Stimulated activated CD8-positive, alpha-beta memory T cell treated with anti-CD3 and anti-CD28 coated beads, Interleukin-7, amount 100 ng/mL, for 24 hours (primary cell): Measurements from ENCODE around the gene GPRIN2.
"Not testable (repeated sequence)": the region's sequence is repeated elsewhere in the genome, so short reads cannot be mapped to it uniquely, and the experiment has no call there.

Experiments
- DNase-seq: peaks from one replicate; pipeline ENCODE4 v3.0.0-alpha.2; 2020; ENCODE audit warnings: low read depth

GPRIN2 gene

DNA sequence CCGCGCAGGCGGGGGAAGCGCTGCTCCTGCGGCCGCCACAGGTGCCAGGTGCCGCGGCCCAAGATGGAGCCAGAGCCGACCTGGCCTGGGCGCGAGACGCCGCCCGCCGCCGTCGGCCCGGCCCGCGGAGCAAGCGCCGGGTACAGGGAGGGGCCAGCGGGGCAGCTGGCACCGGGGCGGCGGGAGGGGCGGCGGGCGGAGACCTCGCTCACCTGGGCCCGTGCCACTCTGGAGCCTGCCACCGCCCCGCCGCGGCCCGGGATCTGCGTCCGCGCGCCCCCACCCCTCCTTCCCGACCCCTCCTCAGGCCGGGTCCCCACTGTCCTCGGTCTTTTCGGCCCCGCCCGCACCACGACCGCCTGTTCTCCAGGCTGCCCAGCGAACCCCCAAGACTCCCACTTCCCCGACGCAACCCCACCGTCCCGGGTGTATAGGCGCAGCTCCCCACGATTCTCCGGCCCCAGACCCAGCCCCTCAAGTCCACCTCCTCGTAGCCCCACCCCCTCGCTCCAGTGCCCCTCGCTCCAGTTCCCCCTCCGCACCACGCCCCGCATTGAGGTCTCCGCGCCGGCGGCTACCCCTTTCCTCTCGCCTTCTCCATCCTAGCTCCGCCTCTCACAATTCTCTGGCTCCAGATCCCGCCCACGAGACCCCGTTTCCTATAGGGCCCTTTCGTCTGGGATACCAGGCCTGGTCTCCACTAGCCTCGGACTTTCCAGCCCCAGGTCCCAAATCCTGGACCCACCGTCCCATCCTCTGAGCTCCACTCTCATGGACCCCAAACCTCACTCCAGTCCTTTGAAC, at the start of gene GPRIN2:
Gene GPRIN2, minus strand, starts transcription at position 144 of the 804 bp plus-strand sequence. CDS start 5,922 bp downstream, outside the sequence.
- DNase-seq = no peak

DNA sequence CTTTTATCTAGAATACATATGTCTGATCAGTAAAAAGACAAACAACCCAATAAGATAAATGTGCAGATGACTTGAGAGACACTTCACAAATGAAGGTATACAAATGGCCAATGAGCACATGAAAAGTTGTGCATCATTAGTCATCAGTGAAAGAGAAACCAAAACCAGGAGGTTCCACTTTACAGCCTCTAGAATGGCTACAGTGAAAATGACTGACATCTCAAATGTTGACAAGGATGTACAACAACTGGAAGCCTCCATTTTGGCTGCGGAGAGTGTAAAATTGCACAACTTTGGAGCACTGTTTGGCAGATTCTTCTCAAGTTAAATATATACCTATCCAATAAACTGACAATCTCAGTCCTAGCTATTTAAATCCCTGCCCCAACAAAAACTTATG, 44.1 kb upstream of the GPRIN2 start:
- not testable (repeated sequence) for DNase-seq

DNA sequence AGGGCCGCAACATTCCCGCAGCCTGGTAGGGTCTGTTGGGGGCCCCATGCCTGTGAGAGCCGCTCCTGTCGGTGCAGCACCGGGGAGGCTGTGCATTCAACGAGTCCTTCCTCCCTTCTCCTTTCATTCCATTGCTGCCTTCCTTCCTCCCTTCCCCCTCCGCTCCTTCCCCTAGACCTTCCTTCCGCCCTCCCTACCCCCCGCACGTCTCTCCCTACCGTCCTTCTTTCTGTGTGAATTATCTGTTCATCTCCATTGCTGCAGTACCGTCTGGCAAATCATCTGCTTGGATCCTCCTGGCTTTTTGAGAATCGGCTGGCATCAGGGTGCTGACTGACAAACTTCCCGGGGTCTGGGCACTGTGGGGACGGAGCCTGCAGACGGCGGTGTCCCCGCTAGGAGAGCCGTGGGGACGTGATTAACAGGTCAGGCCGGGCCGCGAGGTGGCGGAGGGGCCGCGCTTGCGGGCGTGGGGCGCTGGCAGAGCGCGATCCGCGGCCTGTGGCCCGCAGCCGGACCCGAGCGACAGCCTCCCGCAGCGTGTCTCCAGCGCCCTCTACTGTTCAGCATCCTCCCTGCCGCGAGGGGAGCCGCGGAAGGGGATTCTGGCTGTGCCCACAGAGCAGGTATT, 41.3 kb upstream of the GPRIN2 start:
- not testable (repeated sequence) for DNase-seq

DNA sequence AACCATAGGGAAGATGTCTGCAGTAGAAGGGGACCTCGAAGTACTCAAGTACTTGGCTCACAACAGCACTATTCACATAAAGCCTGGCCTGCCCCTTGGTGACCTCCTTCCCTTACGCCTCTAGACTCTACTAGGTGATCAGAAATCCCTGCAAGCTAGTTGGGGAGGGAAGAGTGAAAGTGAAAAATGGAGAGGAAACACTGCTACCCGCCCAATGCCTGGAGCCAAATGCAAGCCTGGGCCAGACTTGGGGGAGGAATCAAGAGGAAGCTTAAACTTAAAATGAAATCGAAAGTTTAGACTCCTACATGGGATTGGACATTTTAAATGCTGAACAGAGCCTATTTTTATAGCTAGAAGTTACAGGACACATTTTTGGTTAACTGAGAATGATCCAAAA, 40.1 kb upstream of the GPRIN2 start:
- not testable (repeated sequence) for DNase-seq

DNA sequence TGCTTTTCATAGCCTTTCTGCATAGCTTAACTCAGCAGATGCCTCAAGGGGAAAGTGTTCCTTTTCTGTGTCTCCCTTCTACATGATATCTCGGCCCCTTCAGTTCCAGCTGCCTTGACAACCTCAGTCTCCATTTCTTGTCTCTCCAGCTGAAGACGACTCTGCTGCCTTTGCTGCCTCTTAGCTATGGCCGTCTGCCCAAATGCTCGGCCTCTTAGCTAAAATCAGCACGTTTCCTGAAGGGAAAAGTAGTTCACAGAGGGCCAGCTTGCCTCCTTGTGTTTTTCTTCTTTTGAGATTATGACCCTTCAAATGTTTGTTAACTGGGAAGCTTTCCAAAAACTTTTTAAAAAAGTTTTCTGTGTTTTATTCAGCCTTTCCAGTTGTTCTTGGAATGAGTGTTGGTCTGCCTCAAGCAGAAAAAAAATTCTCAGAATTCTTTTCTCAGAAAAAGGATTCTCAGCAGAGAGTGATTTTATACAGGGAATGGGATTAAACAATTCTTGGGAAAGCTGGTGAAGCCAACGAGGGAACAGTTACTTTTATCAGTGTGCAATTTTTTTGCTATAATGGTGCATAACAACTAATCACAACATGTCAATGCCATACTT, 38.1 kb upstream of the GPRIN2 start:
- not testable (repeated sequence) for DNase-seq

DNA sequence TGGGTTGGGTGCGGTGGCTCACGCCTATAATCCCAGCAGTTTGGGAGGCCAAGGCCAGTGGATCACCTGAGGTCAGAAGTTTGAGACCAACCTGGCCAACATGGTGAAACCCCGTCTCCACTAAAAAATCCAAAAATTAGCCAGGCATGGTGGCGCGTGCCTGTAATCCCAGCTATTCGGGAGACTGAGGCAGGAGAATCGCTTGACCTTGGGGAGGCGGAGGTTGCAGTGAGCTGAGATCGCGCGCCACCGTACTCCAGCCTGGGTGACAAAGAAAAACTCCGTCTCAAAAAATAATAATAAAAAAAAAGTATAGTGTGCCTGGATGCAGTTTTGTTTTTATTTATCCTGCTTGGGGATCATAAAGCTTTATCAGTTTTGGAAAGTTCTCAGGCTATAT, 36.8 kb upstream of the GPRIN2 start:
- DNase-seq = not testable (repeated sequence)

DNA sequence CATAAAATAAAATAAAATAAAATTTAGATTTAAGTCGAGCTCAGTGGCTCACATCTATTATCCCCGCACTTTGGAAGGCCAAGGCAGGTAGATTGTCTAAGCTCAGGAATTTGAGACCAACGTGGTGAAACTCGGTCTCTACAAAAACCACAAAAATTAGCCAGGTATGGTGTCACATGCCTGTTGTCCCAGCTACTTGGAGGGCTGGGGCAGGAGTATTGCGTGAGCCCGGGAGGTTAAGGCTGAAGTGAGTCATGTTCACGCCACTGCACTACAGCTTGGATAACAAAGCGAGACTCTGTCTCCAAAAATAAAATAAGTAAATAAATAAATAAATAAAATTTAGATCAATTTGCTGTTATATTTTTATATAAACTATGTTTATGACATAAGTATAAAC, 34.6 kb upstream of the GPRIN2 start:
- DNase-seq = not testable (repeated sequence)

DNA sequence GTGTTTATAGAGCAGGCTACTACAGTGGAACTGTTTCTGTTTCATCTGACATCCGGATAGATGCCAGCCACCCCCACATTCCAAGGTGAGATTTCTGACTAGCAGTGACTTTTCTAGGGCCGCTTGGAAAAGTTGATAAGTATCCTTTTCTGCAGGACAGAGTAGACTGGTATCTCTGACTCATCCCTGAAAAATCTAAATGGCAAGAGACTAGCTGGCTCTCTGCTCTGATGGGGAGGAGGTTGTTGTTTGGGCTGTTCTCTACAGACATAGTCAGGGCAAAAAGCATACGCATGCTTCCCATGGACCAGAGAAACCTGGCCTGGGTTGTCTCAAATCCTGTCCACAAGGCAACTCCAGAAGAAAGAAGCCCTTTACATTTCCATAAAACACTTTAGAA, 33.1 kb upstream of the GPRIN2 start:
- not testable (repeated sequence) for DNase-seq

DNA sequence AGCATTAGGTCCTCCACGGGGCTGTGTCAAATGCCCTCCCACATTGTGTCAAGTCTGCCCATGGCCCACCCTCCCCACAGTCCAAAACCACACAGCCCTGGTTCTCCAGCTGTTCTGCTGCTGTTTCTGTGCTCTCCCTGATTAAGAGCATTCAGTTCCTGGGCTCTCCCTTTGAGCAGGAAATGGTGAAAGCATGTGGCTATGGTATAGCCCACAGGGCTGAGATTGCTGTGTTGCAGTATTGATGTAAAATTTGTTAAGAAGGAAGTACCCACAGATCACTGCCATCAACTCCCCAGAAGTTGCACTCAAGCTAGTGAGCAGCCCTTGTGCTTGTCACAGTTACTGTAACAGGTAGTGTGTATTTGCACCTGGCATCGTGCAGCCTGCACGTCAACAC, 31.8 kb upstream of the GPRIN2 start:
- not testable (repeated sequence) for DNase-seq

DNA sequence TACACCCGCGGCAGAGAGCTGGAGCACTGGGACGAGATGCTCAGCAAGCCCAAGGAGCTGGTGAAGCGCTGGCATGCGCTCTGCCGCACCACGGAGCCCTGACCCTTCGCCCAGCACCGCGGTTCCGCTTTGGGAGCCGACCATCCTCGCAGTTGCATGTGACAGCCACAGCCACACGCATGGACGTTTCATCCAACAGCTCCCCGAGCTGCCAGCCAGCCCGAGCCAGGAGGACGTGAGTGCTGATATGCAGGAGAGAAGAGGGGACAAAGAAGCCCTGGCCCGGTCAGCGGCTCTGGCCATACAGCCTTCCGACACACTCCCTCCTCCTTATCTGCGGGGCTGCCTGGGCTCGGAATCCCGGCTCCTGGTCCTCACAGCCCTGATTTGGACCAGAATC, 31.1 kb upstream of the GPRIN2 start:
- DNase-seq = not testable (repeated sequence)

DNA sequence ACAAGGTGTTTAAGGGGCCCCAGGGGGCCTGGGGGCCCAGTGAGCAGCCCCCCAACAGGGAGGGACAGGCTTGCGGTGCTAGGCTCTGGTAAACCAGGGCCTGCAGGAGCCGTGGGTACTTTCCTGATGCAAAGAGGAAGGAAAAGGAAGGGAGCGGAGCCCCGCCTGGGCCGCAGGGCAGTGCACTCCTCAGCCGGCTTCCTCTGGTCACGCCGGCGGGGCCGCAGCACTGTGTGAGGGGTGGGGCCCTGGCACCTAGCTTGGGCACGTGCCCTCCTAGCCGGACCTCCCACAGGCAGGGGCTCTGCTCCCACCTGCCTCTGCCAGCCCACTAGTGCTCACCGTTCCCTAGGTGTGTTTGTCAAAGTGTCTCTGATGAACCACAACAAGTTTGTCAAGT, 28.8 kb upstream of the GPRIN2 start:
- not testable (repeated sequence) for DNase-seq

DNA sequence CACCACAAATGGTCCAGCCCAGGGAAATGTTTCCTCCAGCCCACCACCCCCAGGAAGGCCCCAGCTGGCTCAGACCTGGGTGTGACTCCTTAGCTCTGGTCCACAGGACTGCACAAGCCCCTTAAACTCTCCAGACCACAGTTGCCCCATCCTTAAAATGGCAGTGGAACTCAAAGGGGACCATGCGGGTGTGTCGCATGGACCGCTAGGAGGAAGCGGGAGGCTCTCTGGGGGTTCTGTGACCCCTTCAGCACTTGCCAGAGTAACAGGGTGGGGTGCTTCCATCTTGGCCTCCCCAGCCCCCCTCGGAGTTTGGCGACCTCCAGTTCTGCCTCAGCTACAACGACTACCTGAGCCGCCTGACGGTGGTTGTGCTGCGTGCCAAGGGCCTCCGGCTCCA, 27.7 kb upstream of the GPRIN2 start:
- not testable (repeated sequence) for DNase-seq

DNA sequence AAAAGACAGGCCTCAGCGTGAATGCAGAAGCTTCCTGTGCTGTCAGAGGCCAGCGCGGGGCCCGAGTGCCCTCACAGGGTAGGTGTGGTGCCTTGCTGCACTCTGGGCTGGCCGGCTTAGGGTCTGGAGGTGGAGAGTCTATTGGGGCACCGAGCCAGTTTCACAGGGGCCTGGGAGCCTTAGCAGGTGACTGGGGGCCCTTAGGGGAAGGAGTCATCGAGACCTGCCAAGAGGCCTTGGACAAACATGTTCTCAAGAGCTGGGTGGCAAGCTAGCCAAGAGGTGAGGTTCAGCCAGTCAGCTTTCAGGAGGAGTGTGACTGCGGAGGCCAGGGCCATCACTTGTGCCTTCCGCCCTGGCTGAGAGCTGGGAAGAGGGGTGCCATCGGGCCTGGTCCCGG, 26.1 kb upstream of the GPRIN2 start:
- not testable (repeated sequence) for DNase-seq

DNA sequence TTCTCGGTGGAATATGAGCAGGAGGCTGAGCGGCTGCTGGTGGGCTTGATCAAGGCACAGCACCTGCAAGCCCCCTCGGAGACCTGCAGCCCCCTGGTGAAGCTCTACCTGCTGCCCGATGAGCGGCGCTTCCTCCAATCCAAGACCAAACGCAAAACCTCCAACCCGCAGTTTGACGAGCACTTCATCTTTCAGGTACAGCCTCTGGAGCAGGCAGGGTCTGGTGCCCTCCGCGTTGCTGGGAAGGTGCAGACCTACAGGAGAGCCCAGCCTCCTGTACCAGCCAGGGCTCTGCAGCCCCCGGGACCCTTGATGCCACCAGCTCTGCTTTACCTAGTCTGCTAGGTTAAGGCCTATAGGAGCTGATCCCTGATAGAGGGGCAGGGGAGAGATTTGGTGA, 25.5 kb upstream of the GPRIN2 start:
- DNase-seq = not testable (repeated sequence)

DNA sequence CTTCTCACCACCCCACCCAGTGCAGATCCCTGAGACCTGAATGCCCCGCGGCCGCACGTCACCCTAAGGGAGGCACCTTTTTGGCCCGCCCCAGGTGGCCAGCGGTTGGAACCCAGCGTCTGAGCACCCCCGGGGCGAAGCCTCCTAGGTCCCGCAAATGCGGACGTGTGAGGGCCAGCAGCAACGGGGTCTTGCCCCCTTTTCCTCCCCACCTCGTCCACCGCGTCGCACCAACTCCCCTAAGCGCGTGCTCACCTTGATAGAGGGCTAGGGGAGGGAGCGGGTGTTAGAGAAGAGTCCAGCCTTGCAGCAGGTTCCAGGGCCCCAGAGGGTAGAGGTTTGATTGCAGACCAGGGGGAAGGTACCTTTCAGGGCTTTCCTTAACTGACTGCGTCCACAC, 22.9 kb upstream of the GPRIN2 start:
- not testable (repeated sequence) for DNase-seq

DNA sequence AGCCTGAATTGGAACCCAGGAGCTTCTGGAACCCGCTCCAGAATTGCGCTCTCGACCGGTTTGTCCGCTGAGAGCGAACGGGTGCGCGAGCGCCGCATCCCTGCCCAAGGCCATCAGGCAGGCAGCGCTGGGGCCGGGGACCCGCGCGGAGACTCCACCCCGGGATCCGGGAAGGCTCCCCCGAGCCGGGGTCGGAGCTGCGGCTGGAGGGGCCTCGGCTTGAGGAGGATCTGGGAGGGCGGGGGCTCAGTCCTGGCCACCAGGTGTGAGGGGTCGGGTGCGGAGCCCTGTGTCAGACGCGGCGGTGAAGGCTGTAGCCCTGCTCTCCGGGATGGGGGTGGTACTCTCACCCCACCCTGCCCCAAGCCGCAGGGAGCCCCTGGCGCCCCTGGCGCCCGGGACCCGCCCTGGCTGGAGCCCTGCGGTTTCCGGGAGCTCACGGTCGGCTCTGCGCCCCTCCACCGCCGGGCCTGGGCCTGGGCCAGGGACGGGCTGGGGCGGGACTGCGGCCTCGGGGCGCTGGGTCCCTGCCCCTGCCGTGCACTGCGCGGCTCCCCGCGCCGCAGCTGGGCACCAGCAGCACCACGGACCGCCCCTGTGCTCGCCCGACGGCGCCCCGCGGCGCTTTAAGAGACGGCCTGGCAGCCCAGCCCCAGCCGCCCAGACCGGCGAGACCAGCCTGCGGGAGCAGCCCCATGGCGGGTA, 22.2 kb upstream of the GPRIN2 start, which contains the start of gene SYT15:
Gene SYT15, plus strand, starts transcription at position 655 of the 705 bp plus-strand sequence. Its CDS starts 41 bp downstream, at position 696.
- DNase-seq = not testable (repeated sequence)

DNA sequence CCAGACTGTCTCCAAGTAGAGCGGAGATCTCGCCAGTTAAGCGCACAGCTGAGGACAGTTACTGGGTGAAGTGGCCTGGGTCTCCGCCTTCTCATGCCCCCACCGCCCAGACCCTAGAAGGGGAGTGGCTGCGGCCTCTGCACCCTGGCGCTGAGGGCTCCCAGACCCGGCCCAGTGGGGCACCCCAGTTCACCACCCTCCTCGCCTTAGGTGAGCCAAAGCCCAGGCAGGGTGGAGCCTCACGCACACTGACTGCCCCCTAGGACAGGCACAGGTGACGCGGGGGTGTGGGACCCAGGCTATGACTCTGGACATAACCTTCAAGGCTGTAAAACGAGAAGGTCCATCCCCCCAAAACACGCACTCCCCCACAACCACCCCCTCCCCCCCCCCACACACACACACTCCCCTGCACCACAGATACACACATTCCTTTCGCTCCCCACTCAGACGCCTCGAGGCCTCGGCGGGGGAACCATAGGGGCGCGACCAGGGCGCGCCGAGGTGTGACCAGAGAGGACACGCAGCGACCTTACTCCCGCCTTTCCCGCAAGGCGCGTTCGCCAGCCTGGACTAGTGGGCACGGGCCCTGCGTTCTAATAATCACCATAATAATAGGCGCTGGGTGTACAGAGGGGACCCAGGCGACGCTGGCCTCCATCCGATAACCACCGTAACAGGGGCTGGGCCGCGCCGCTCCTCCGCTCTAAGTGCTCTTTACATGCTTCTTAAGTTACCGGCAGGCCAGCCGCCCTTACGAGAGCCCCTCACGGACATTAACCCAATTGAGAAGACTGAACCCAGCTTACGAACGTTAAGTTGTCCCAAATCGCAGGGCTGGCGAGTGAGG, 21.4 kb upstream of the GPRIN2 start:
- DNase-seq = not testable (repeated sequence)

DNA sequence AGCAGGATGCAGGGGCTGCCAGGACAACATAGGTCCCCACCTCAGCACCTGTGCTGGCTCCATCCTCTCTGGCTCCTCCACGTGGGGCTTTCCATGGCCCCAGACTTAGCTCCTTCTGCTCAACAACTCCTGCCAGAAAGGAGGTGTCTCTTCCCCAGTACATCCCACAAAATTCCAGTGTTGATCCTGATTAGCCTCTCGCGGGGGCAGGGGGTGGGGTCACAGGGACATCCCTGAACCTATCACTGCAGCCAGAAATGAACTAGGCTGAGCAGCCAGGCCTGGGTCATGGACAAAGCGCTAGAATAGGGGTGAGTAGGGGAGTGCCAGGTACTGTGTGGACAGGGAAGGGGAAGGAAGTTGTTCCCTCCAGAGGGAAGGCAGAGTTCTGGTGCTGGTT, 17.4 kb upstream of the GPRIN2 start:
- DNase-seq = not testable (repeated sequence)

DNA sequence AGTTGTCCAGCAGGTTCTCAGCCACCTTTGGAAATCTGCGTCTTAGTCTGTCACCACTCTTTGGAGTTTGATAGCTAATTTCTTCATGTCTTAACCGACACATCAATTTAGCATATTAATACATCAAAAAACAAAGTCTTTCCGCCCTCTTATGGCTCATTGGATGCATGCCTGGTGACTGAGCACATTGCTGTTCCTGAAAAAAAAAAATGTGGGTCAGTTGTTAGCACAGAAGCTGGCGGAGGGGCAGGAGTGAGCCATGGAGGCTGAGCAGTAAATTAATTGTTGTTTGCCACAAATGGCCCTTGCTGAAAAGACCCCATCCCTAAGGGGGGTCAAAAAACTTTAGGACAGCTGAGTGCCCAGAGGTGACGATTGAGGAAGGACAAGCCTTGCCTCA, 16.9 kb upstream of the GPRIN2 start:
- not testable (repeated sequence) for DNase-seq

DNA sequence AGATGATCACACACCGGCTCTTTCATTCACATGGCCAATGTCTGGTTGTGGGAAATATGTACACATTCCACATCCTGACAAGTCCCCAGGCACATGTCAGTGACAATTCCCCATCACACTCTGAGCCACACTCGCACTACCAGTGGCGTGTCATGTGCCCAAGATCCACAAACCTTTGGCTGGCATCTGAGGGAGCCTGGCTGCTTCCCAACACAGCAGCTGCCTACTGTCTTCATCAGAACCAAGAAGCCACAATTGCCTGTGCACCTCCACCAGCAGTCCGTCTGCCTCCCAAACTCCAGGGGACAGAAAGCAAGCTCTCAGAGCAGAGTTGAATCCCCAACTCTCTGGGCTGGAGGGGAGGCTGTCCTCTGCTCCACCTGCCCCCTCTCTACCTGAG, 16.3 kb upstream of the GPRIN2 start:
- DNase-seq = not testable (repeated sequence)

DNA sequence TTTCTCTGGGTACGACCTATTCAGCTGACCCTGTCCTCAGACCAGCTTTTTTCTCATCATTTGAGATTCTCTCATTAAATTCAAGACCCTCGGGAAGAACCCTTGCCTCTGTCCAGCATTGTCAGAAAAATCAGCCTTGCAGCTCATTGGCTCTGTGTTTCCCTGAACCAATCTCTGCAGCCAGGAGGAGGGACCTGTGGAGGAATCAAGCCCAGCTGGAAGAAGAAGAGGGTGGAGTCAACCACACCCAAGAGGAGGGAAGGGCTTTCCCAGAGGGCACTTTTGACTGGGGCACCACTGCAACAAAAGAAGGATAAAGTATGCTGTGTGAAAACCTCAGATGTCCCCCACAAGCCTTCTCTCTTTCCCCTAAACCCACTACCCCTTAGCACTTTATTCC, 14.2 kb upstream of the GPRIN2 start:
- DNase-seq = not testable (repeated sequence)
